ENCODE measurements around the gene SPPL2B.
"Not testable (repeated sequence)": the region's sequence is repeated elsewhere in the genome, so short reads cannot be mapped to it uniquely, and the experiment has no call there.

SPPL2B gene

GRCh38 chr19:2339644-2340310 is 11.3 kb downstream of the SPPL2B start:
- H3K27me3 ChIP-seq (ENCODE audit: insufficient read depth, low read length) = no peaks in the 10 kb centered on the region
- peaks cover 22% of the 10 kb centered on the region for H3K36me3 ChIP-seq (ENCODE audit: insufficient read depth, low read length)
- H3K9me3 ChIP-seq (ENCODE audit: insufficient read depth, low read depth, low read length) = no peaks in the 10 kb centered on the region
- H3K4me1 ChIP-seq (ENCODE audit: insufficient read depth, low read length) = no peaks in the 10 kb centered on the region
- no peak overlapping the region for H3K4me3 ChIP-seq (ENCODE audit: low read length)
- 95% methylated on average over 52 of the region's 52 CpGs for WGBS
- no peak overlapping the region for H3K27ac ChIP-seq (ENCODE audit: low read depth, low read length)
- H3K9ac ChIP-seq (ENCODE audit: low read depth, low read length) = no peak overlapping the region

- Histone ChIP-seq H3K27ac (ENCODE audit: low read depth, low read length) (no peak overlapping the region), H3K9ac (ENCODE audit: low read depth, low read length) (no peak overlapping the region), H3K27me3 (ENCODE audit: insufficient read depth, low read length) (no peaks in the 10 kb centered on the region), H3K9me3 (ENCODE audit: insufficient read depth, low read depth, low read length) (no peaks in the 10 kb centered on the region), H3K36me3 (ENCODE audit: insufficient read depth, low read length) (peaks cover 24% of the 10 kb centered on the region), H3K4me1 (ENCODE audit: insufficient read depth, low read length) (no peaks in the 10 kb centered on the region), H3K4me3 (ENCODE audit: low read length) (no peak overlapping the region)
- WGBS = 93% methylated on average over 38 of the region's 38 CpGs
These were observed 12.2 kb downstream of the SPPL2B start for GRCh38 chr19:2340496-2341243.

GRCh38 chr19:2341244-2341751 is 12.8 kb downstream of the SPPL2B start:
- Histone ChIP-seq H3K9ac (ENCODE audit: low read depth, low read length) (no peak overlapping the region), H3K27ac (ENCODE audit: low read depth, low read length) (no peak overlapping the region), H3K4me3 (ENCODE audit: low read length) (no peak overlapping the region), H3K4me1 (ENCODE audit: insufficient read depth, low read length) (no peaks in the 10 kb centered on the region), H3K9me3 (ENCODE audit: insufficient read depth, low read depth, low read length) (no peaks in the 10 kb centered on the region), H3K36me3 (ENCODE audit: insufficient read depth, low read length) (peaks cover 25% of the 10 kb centered on the region), H3K27me3 (ENCODE audit: insufficient read depth, low read length) (no peaks in the 10 kb centered on the region)
- 96% methylated on average over 24 of the region's 24 CpGs for WGBS

- Histone ChIP-seq H3K9me3 (ENCODE audit: insufficient read depth, low read depth, low read length) (no peaks in the 10 kb centered on the region), H3K27me3 (ENCODE audit: insufficient read depth, low read length) (no peaks in the 10 kb centered on the region), H3K4me3 (ENCODE audit: low read length) (no peak overlapping the region), H3K9ac (ENCODE audit: low read depth, low read length) (no peak overlapping the region), H3K4me1 (ENCODE audit: insufficient read depth, low read length) (no peaks in the 10 kb centered on the region), H3K27ac (ENCODE audit: low read depth, low read length) (no peak overlapping the region), H3K36me3 (ENCODE audit: insufficient read depth, low read length) (peaks cover 28% of the 10 kb centered on the region)
- WGBS = 95% methylated on average over 15 of the region's 15 CpGs
These were observed 13.5 kb downstream of the SPPL2B start for GRCh38 chr19:2341982-2342381.

- H3K27ac ChIP-seq (ENCODE audit: low read depth, low read length) = no peak overlapping the region
- no peaks in the 10 kb centered on the region for H3K4me1 ChIP-seq (ENCODE audit: insufficient read depth, low read length)
- H3K9ac ChIP-seq (ENCODE audit: low read depth, low read length) = no peak overlapping the region
- H3K27me3 ChIP-seq (ENCODE audit: insufficient read depth, low read length) = no peaks in the 10 kb centered on the region
- no peaks in the 10 kb centered on the region for H3K9me3 ChIP-seq (ENCODE audit: insufficient read depth, low read depth, low read length)
- H3K36me3 ChIP-seq (ENCODE audit: insufficient read depth, low read length) = peaks cover 28% of the 10 kb centered on the region
- no peak overlapping the region for H3K4me3 ChIP-seq (ENCODE audit: low read length)
- 93% methylated on average over 29 of the region's 29 CpGs for WGBS
These were observed 14.3 kb downstream of the SPPL2B start for GRCh38 chr19:2342656-2343288.

GRCh38 chr19:2343289-2343982 is 15.0 kb downstream of the SPPL2B start:
- peaks cover 28% of the 10 kb centered on the region for H3K36me3 ChIP-seq (ENCODE audit: insufficient read depth, low read length)
- H3K4me3 ChIP-seq (ENCODE audit: low read length) = no peak overlapping the region
- H3K27me3 ChIP-seq (ENCODE audit: insufficient read depth, low read length) = no peaks in the 10 kb centered on the region
- 93% methylated on average over 31 of the region's 31 CpGs for WGBS
- no peak overlapping the region for H3K9ac ChIP-seq (ENCODE audit: low read depth, low read length)
- no peak overlapping the region for H3K27ac ChIP-seq (ENCODE audit: low read depth, low read length)
- H3K9me3 ChIP-seq (ENCODE audit: insufficient read depth, low read depth, low read length) = no peaks in the 10 kb centered on the region
- H3K4me1 ChIP-seq (ENCODE audit: insufficient read depth, low read length) = no peaks in the 10 kb centered on the region

GRCh38 chr19:2344381-2344870 is 15.9 kb downstream of the SPPL2B start:
- WGBS = 96% methylated on average over 24 of the region's 24 CpGs
- Histone ChIP-seq H3K9me3 (ENCODE audit: insufficient read depth, low read depth, low read length) (no peaks in the 10 kb centered on the region), H3K36me3 (ENCODE audit: insufficient read depth, low read length) (peaks cover 25% of the 10 kb centered on the region), H3K4me1 (ENCODE audit: insufficient read depth, low read length) (no peaks in the 10 kb centered on the region), H3K4me3 (ENCODE audit: low read length) (no peak overlapping the region), H3K27me3 (ENCODE audit: insufficient read depth, low read length) (no peaks in the 10 kb centered on the region), H3K9ac (ENCODE audit: low read depth, low read length) (no peak overlapping the region; the same call in 1 of the 2 replicates), H3K27ac (ENCODE audit: low read depth, low read length) (no peak overlapping the region)

GRCh38 chr19:2345076-2345475 is 16.6 kb downstream of the SPPL2B start:
- Histone ChIP-seq H3K27ac (ENCODE audit: low read depth, low read length) (no peak overlapping the region), H3K9me3 (ENCODE audit: insufficient read depth, low read depth, low read length) (no peaks in the 10 kb centered on the region), H3K9ac (ENCODE audit: low read depth, low read length) (no peak overlapping the region), H3K4me1 (ENCODE audit: insufficient read depth, low read length) (no peaks in the 10 kb centered on the region), H3K27me3 (ENCODE audit: insufficient read depth, low read length) (no peaks in the 10 kb centered on the region), H3K4me3 (ENCODE audit: low read length) (no peak overlapping the region), H3K36me3 (ENCODE audit: insufficient read depth, low read length) (peaks cover 18% of the 10 kb centered on the region; the same call in 1 of the 2 replicates)
- WGBS = 95% methylated on average over 17 of the region's 17 CpGs

- Histone ChIP-seq H3K4me3 (ENCODE audit: low read length) (no peak overlapping the region), H3K36me3 (ENCODE audit: insufficient read depth, low read length) (peaks cover 22% of the 10 kb centered on the region; the same call in 1 of the 2 replicates), H3K27ac (ENCODE audit: low read depth, low read length) (no peak overlapping the region), H3K9ac (ENCODE audit: low read depth, low read length) (no peak overlapping the region), H3K27me3 (ENCODE audit: insufficient read depth, low read length) (no peaks in the 10 kb centered on the region), H3K4me1 (ENCODE audit: insufficient read depth, low read length) (no peaks in the 10 kb centered on the region), H3K9me3 (ENCODE audit: insufficient read depth, low read depth, low read length) (no peaks in the 10 kb centered on the region)
- 90% methylated on average over 25 of the region's 25 CpGs for WGBS
These were observed 17.5 kb downstream of the SPPL2B start for GRCh38 chr19:2345794-2346663.

- H3K36me3 ChIP-seq (ENCODE audit: insufficient read depth, low read length) = peaks cover 19% of the 10 kb centered on the region; the same call in 1 of the 2 replicates
- not testable (repeated sequence) for H3K9ac ChIP-seq (ENCODE audit: low read depth, low read length); H3K27me3 ChIP-seq (ENCODE audit: insufficient read depth, low read length); H3K27ac ChIP-seq (ENCODE audit: low read depth, low read length); H3K4me3 ChIP-seq (ENCODE audit: low read length); H3K4me1 ChIP-seq (ENCODE audit: insufficient read depth, low read length); H3K9me3 ChIP-seq (ENCODE audit: insufficient read depth, low read depth, low read length)
- 94% methylated on average over 24 of the region's 24 CpGs for WGBS
These were observed 21.3 kb downstream of the SPPL2B start for GRCh38 chr19:2349818-2350217.
